SK-N-SH (cell line): ENCODE measurements around the gene SASH1.
"Not testable (repeated sequence)": the region's sequence is repeated elsewhere in the genome, so short reads cannot be mapped to it uniquely, and the experiment has no call there.

ENCODE experiments used
- EZH2phosphoT487 ChIP-seq: fragments of 200-600 bp; sonication (generic); IDR thresholded peaks from 2 replicates; pipeline ENCODE4 v1.6.1; 2017; ENCODE audit warnings: low read depth, mixed run types, mild to moderate bottlenecking, antibody characterized with exemption, moderate library complexity, borderline replicate concordance
- POLR2AphosphoS5 ChIP-seq: IDR thresholded peaks from 2 replicates; pipeline ENCODE4 v1.6.1; 2012; ENCODE audit warnings: low read depth, low read length
- RCOR1 ChIP-seq: fragments of 150-350 bp; IDR thresholded peaks from 2 replicates; pipeline ENCODE4 v1.6.1; 2017; ENCODE audit warnings: antibody characterized with exemption, low read length
- RFX5 ChIP-seq: IDR thresholded peaks from 2 replicates; pipeline ENCODE4 v1.6.1; 2012; ENCODE audit warnings: mild to moderate bottlenecking, improper control_type of control experiment, low read length
- TF ChIP-seq, protein P1 (sequence below): fragments of 200-600 bp; sonication (generic); IDR thresholded peaks from 2 replicates; pipeline ENCODE4 v1.6.1; 2017; ENCODE audit warnings: antibody characterized with exemption, mild to moderate bottlenecking, moderate library complexity
- TF ChIP-seq, protein P2 (sequence below): IDR thresholded peaks from 2 replicates; pipeline ENCODE4; 2012
- TF ChIP-seq, protein P3 (sequence below): IDR thresholded peaks from 2 replicates; pipeline ENCODE4 v1.6.1; 2012; ENCODE audit warnings: mild to moderate bottlenecking, low read depth, low read length, moderate library complexity
- TF ChIP-seq, protein P4 (sequence below): IDR thresholded peaks from 2 replicates; pipeline ENCODE4 v1.4.0; 2012; ENCODE audit warnings: low read depth, borderline replicate concordance
- TF ChIP-seq, protein P5 (sequence below): IDR thresholded peaks from 2 replicates; pipeline ENCODE4 v1.4.0; 2012; ENCODE audit warnings: low read depth

DNA sequence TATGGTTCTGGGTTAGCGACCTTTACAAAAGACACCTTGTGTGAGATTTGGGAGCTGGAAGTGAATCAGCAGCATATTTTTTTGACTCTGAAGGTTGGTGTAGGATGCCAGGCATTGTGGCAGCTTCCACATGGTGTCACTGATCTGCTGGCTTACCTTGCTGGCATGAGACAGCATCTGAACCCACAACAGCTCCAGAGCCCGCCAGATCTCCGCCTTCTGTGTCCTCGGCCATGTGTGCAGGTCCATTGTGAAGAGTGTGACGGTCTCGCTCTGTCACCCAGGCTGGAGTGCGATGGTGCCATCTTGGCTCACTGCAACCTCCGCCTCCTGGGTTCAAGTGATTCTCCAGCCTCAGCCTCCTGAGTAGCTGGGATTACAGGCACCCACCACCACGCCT lies 39.4 kb downstream of the SASH1 start:
- TF ChIP-seq EZH2phosphoT487, RFX5, POLR2AphosphoS5, RCOR1: not testable (repeated sequence)
- TF ChIP-seq, protein P1, sequence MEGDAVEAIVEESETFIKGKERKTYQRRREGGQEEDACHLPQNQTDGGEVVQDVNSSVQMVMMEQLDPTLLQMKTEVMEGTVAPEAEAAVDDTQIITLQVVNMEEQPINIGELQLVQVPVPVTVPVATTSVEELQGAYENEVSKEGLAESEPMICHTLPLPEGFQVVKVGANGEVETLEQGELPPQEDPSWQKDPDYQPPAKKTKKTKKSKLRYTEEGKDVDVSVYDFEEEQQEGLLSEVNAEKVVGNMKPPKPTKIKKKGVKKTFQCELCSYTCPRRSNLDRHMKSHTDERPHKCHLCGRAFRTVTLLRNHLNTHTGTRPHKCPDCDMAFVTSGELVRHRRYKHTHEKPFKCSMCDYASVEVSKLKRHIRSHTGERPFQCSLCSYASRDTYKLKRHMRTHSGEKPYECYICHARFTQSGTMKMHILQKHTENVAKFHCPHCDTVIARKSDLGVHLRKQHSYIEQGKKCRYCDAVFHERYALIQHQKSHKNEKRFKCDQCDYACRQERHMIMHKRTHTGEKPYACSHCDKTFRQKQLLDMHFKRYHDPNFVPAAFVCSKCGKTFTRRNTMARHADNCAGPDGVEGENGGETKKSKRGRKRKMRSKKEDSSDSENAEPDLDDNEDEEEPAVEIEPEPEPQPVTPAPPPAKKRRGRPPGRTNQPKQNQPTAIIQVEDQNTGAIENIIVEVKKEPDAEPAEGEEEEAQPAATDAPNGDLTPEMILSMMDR = not testable (repeated sequence)
- TF ChIP-seq, protein P2, sequence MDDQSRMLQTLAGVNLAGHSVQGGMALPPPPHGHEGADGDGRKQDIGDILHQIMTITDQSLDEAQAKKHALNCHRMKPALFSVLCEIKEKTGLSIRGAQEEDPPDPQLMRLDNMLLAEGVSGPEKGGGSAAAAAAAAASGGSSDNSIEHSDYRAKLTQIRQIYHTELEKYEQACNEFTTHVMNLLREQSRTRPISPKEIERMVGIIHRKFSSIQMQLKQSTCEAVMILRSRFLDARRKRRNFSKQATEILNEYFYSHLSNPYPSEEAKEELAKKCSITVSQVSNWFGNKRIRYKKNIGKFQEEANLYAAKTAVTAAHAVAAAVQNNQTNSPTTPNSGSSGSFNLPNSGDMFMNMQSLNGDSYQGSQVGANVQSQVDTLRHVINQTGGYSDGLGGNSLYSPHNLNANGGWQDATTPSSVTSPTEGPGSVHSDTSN = not testable (repeated sequence)
- TF ChIP-seq, protein P3, sequence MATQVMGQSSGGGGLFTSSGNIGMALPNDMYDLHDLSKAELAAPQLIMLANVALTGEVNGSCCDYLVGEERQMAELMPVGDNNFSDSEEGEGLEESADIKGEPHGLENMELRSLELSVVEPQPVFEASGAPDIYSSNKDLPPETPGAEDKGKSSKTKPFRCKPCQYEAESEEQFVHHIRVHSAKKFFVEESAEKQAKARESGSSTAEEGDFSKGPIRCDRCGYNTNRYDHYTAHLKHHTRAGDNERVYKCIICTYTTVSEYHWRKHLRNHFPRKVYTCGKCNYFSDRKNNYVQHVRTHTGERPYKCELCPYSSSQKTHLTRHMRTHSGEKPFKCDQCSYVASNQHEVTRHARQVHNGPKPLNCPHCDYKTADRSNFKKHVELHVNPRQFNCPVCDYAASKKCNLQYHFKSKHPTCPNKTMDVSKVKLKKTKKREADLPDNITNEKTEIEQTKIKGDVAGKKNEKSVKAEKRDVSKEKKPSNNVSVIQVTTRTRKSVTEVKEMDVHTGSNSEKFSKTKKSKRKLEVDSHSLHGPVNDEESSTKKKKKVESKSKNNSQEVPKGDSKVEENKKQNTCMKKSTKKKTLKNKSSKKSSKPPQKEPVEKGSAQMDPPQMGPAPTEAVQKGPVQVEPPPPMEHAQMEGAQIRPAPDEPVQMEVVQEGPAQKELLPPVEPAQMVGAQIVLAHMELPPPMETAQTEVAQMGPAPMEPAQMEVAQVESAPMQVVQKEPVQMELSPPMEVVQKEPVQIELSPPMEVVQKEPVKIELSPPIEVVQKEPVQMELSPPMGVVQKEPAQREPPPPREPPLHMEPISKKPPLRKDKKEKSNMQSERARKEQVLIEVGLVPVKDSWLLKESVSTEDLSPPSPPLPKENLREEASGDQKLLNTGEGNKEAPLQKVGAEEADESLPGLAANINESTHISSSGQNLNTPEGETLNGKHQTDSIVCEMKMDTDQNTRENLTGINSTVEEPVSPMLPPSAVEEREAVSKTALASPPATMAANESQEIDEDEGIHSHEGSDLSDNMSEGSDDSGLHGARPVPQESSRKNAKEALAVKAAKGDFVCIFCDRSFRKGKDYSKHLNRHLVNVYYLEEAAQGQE = not testable (repeated sequence)
- TF ChIP-seq, protein P4, sequence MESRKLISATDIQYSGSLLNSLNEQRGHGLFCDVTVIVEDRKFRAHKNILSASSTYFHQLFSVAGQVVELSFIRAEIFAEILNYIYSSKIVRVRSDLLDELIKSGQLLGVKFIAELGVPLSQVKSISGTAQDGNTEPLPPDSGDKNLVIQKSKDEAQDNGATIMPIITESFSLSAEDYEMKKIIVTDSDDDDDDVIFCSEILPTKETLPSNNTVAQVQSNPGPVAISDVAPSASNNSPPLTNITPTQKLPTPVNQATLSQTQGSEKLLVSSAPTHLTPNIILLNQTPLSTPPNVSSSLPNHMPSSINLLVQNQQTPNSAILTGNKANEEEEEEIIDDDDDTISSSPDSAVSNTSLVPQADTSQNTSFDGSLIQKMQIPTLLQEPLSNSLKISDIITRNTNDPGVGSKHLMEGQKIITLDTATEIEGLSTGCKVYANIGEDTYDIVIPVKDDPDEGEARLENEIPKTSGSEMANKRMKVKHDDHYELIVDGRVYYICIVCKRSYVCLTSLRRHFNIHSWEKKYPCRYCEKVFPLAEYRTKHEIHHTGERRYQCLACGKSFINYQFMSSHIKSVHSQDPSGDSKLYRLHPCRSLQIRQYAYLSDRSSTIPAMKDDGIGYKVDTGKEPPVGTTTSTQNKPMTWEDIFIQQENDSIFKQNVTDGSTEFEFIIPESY = not testable (repeated sequence)
- TF ChIP-seq, protein P5, sequence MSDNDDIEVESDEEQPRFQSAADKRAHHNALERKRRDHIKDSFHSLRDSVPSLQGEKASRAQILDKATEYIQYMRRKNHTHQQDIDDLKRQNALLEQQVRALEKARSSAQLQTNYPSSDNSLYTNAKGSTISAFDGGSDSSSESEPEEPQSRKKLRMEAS = not testable (repeated sequence)
